Adrenal gland (tissue), 5 donors: ENCODE results near the gene AMFR.

ENCODE experiments used
- CTCF ChIP-seq, 6 experiments: fragments of 450-650 bp in 4 of 6; fragments of 200-600 bp in 2 of 6; sonication (generic) in 1 of 6; IDR thresholded peaks; 1 replicate in 5 of 6; 2 replicates in 1 of 6; pipeline versions ENCODE4 v1.5.1 to v1.8.0; 2016 to 2021; ENCODE audit warnings: antibody characterized with exemption in 6 of 6, mild to moderate bottlenecking in 2 of 6, moderate library complexity in 1 of 6
- POLR2A ChIP-seq, 2 donors: fragments of 450-650 bp; IDR thresholded peaks; one replicate each; pipeline ENCODE4 v1.6.1; 2017; ENCODE audit warnings: antibody characterized with exemption in 2 of 2, mild to moderate bottlenecking in 2 of 2, moderate library complexity in 1 of 2
- donor health status: DM: no; HTN: no; CAD: no.

- TF ChIP-seq CTCF (IDR thresholded peaks at IDR 0.05) (no peak), POLR2A (IDR thresholded peaks at IDR 0.05) (no peak)
These were observed 93.4 kb downstream of the AMFR start for GRCh38 chr16:56331915-56332314.
